Psoas muscle (tissue), 8 donors: Measurements from ENCODE around the gene NOL6. TPM values are rescaled to one million over a fixed set of nuclear protein-coding genes. Genes with fewer than 3 reads are reported as not detected.

Experiments used
- ATAC-seq, 4 donors: fragments of 200-7000 bp; cut with Tn5 transposase; one replicate each; pipeline ENCODE4 v1.9.1; 2020; ENCODE audit warnings: moderate library complexity in 3 of 4, mild to moderate bottlenecking in 2 of 4
- DNase-seq, 2 donors: peaks; one replicate each; pipeline ENCODE4 v3.0.0-alpha.2; 2020
- H3K27ac ChIP-seq: fragments of 200-600 bp; one replicate; pipeline ENCODE4 v1.8.0; 2022
- H3K27me3 ChIP-seq, 3 donors: fragments of 200-600 bp in 1 of 3; one replicate each; pipeline versions ENCODE4 v1.6.1 to v1.8.0; 2013 to 2022; ENCODE audit warnings: low read length in 2 of 3, mild to moderate bottlenecking in 2 of 3, moderate library complexity in 1 of 3; ENCODE audit not compliant: insufficient read depth in 3 of 3
- H3K36me3 ChIP-seq, 2 donors: fragments of 200-600 bp in 1 of 2; one replicate each; pipeline versions ENCODE4 v1.6.1 to v1.8.0; 2013 to 2022; ENCODE audit warnings: low read depth in 1 of 2, mild to moderate bottlenecking in 1 of 2, moderate library complexity in 1 of 2; ENCODE audit not compliant: insufficient read depth in 1 of 2
- H3K4me1 ChIP-seq: fragments of 200-600 bp; one replicate; pipeline ENCODE4 v1.8.0; 2022
- H3K4me3 ChIP-seq: fragments of 200-600 bp; one replicate; pipeline ENCODE4 v1.8.0; 2022; ENCODE audit warnings: mild to moderate bottlenecking
- H3K9me3 ChIP-seq: fragments of 200-600 bp; one replicate; pipeline ENCODE4 v1.8.0; 2022
- CTCF ChIP-seq: fragments of 200-600 bp; IDR thresholded peaks from one replicate; pipeline ENCODE4 v1.8.0; 2022; ENCODE audit warnings: antibody characterized with exemption
- WGBS, 3 donors: extraction: QIAGEN DNeasy Blood & Tissue Kit; methylation state at CpG; one replicate each; pipeline versions ENCODE4 v1.1.6 to v1.1.7; 2013; 5-methylcytosine and 5-hydroxymethylcytosine counted together
- intact Hi-C, 2 donors: fragments of 100-400 bp; cut with DNase I; formaldehyde crosslinking; loops; one replicate each; pipeline versions ENCODE4 v1.11.0 to v1.14.2; 2022
- polyA plus RNA-seq, 3 donors: library from polyadenylated mRNA; stranded (reverse); fragments of 200-250 nt; gene quantifications; one replicate each; pipeline ENCODE4 v1.2.3, GENCODE V29; 2013
- total RNA-seq, 4 donors: library from RNA; stranded (reverse); fragmentation: NEBNext Ultra II Directional in 2 of 4; extraction: Animal tissue kit (Norgen Biotek cat#: 25700) in 2 of 4; gene quantifications; one replicate each; pipeline versions ENCODE4 v1.2.1 to v1.2.4, GENCODE V29; 2021 to 2023
- donor health status: healthy with polysubstance abuse.
- donor health status: DM: no; HTN: no; CAD: no; lungs with moderate emphysema.
- donor health status: Bipolar disorder and iron deficiency.
- donor health status: healthy.
- donor health status: DM: yes; HTN: yes; CAD: no.
- donor health status: DM: no; HTN: no; CAD: no.
- donor health status: DM: no; HTN: no; CAD: no.
- donor health status: DM: yes; HTN: yes; CAD: no.

Gene NOL6
- total and polyA plus RNA-seq, 7 donors = 18.8 to 39.9 (median 33.5) TPM

GRCh38 chr9:33475357-33475756, 1.6 kb upstream of the NOL6 start:
- no peak for ATAC-seq

GRCh38 chr9:33472881-33473615, 676 bp downstream of the NOL6 start:
- peak overlapping the region; percentile 97 for H3K4me3 ChIP-seq
- intact Hi-C loops = loop anchor here in 1 of 2 donors (5.0 kb wide), 1 partner anchor 181 kb away; the partner anchor contains the start of gene NFX1
- 10 to 12% (median 11%) methylated on average over 18 of the region's 18 CpGs for WGBS, 3 donors
- peak overlapping the region; percentile 78 for H3K27ac ChIP-seq
- peaks cover 10 to 45% of the 10 kb centered on the region in 2 donors for H3K36me3 ChIP-seq
- peak in 1 of 4 donors; percentile 7 for ATAC-seq
- H3K27me3 ChIP-seq = no peaks in the 10 kb centered on the region
- H3K4me1 ChIP-seq = peaks cover 16% of the 10 kb centered on the region
- no peaks in the 10 kb centered on the region for H3K9me3 ChIP-seq
- TF ChIP-seq CTCF = no peak
- no peak for DNase-seq

More at GRCh38 chr9:33475357-33475756, 1.6 kb upstream of the NOL6 start:
- H3K27ac ChIP-seq = no peak overlapping the region
- no peaks in the 10 kb centered on the region for H3K27me3 ChIP-seq
- H3K36me3 ChIP-seq = peaks cover 5 to 22% of the 10 kb centered on the region in 2 donors
- H3K9me3 ChIP-seq = no peaks in the 10 kb centered on the region
- no peak overlapping the region for H3K4me3 ChIP-seq
- no peak for DNase-seq
- H3K4me1 ChIP-seq = peaks cover 16% of the 10 kb centered on the region
- intact Hi-C loops = no loop called here
- WGBS, 3 donors = 82 to 90% (median 83%) methylated on average over 1 of the region's 1 CpG
- TF ChIP-seq CTCF = no peak

- Histone ChIP-seq H3K27me3 (no peaks in the 10 kb centered on the region), H3K27ac (peak overlapping the region; percentile 78), H3K36me3 (peaks cover 13 to 52% of the 10 kb centered on the region in 2 donors), H3K4me1 (peaks cover 16% of the 10 kb centered on the region), H3K9me3 (no peaks in the 10 kb centered on the region), H3K4me3 (peak overlapping the region; percentile 97)
- 86 to 87% (median 86%) methylated on average over 16 of the region's 16 CpGs for WGBS, 3 donors
- ATAC-seq (no peak), DNase-seq (no peak)
- intact Hi-C loops = loop anchor here in 1 of 2 donors (5.0 kb wide), 1 partner anchor 180 kb away; the partner anchor contains the start of gene NFX1
- TF ChIP-seq CTCF = no peak
Observed at GRCh38 chr9:33472171-33472880, 1.4 kb downstream of the NOL6 start.

- WGBS, 3 donors = 86 to 92% (median 89%) methylated on average over 2 of the region's 2 CpGs
- no peak overlapping the region for H3K4me3 ChIP-seq
- H3K9me3 ChIP-seq = no peaks in the 10 kb centered on the region
- H3K36me3 ChIP-seq = peaks cover 15 to 62% of the 10 kb centered on the region in 2 donors
- intact Hi-C loops = loop anchor here in 1 of 2 donors (5.0 kb wide), 1 partner anchor 179 kb away; the partner anchor contains the start of gene NFX1
- DNase-seq (no peak), ATAC-seq (no peak)
- H3K4me1 ChIP-seq = peaks cover 16% of the 10 kb centered on the region
- no peaks in the 10 kb centered on the region for H3K27me3 ChIP-seq
- no peak for TF ChIP-seq CTCF
- no peak overlapping the region for H3K27ac ChIP-seq
Observed at GRCh38 chr9:33471361-33471760, 2.4 kb downstream of the NOL6 start.
